ENCODE measurements around the gene MYH1. TPM values are rescaled to one million over a fixed set of nuclear protein-coding genes. Genes with fewer than 3 reads are reported as not detected.

Gene MYH1
- total RNA-seq, 1 experiment from 2014 or later = not detected

DNA sequence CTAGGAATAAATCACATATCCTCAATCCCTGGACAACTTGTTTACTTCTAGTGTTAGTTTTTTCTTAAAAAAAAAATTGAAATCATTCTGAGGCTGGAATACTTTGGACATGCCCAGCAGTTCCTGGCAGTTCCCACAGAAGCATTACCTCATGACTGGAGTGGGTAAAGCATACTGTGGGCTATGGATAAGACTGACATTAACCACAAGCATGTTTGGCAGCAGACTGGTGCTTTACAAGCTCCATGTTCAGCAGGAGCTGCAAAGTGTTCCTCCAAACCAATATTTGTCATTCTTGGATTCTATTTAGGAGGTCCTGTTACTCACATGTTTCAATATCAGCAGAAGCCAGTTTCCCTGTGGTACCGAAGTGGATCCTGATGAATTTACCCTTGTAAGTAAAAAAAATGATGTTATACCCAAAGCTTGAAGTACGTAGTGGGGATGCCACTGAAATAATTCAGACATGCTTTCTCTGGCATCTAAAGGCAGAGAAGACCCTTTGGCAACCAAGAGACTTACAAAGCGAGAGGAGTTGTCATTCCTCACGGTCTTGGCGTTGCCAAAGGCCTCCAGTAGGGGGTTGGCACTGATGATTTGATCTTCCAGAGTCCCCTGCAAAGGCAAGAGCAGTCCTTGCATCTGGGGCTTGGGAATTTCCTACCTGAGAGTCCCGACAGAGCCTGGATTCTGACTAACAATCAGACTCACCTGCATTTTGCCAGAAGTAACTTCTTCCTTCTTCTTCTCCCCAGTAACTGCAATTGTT lies 4.9 kb downstream of the MYH1 start:
- Histone ChIP-seq H3K23me2 (ENCODE audit: insufficient read length, low read depth, low read length, poor library complexity, severe bottlenecking) (no peaks in the 10 kb centered on the region), H3K27ac (ENCODE audit: insufficient read length, low read depth, low read length) (no peak overlapping the region), H3K4ac (ENCODE audit: low read depth, low read length) (no peak overlapping the region)

More for the DNA sequence above, 4.9 kb downstream of the MYH1 start:
- H3K18ac ChIP-seq (ENCODE audit: insufficient read length, low read depth, low read length) = no peak overlapping the region
- H2BK12ac ChIP-seq (ENCODE audit: insufficient read length, low read depth, low read length) = no peak overlapping the region
- H3K56ac ChIP-seq (ENCODE audit: insufficient read length, low read depth, low read length) = no peak overlapping the region
- no peak overlapping the region for H2BK120ac ChIP-seq (ENCODE audit: low read depth, low read length, poor library complexity, severe bottlenecking)
- Mint-ChIP-seq H3K36me3 (ENCODE audit: insufficient read depth in 1 of 3, low read depth in 3 of 3) (no peaks in the 10 kb centered on the region), H3K27me3 (ENCODE audit: low read depth) (no peaks in the 10 kb centered on the region; the same call in 1 of the 2 replicates), H3K9me3 (no peaks in the 10 kb centered on the region), H3K4me1 (peaks cover 9% of the 10 kb centered on the region in 2 experiments), H3K27ac (no peak overlapping the region), H3K4me3 (no peak overlapping the region)
- no peak overlapping the region for H4K5ac ChIP-seq (ENCODE audit: insufficient read length, low read depth, low read length)
- no peak for DNase-seq
- no peaks in the 10 kb centered on the region for H3K27me3 ChIP-seq (ENCODE audit: insufficient read depth, low read length)
- H3K23ac ChIP-seq (ENCODE audit: insufficient read length, low read depth, low read length) = no peak overlapping the region
- no peak overlapping the region for H2BK15ac ChIP-seq (ENCODE audit: low read depth, low read length)
- H3K4me1 ChIP-seq (ENCODE audit: insufficient read depth, low read length) = no peaks in the 10 kb centered on the region
- no peak overlapping the region for H3K9ac ChIP-seq (ENCODE audit: extremely low read depth, insufficient read length, low read length)
- no peak overlapping the region for H4K8ac ChIP-seq (replicated peaks; ENCODE audit: insufficient read length, low read depth, low read length)
- H2AFZ ChIP-seq (ENCODE audit: low read length) = no peak overlapping the region
- H3K14ac ChIP-seq (ENCODE audit: insufficient read depth, low read length) = no peak overlapping the region
- no peaks in the 10 kb centered on the region for H3K9me3 ChIP-seq (ENCODE audit: control insufficient read depth, low read depth, low read length)
- H2AK5ac ChIP-seq (ENCODE audit: insufficient read length, low read length) = no peak overlapping the region
- no peak overlapping the region for H3K4me2 ChIP-seq (ENCODE audit: insufficient read depth, insufficient read length, low read length)
- H4K20me1 ChIP-seq (ENCODE audit: control insufficient read depth, insufficient read depth, insufficient read length) = no peaks in the 10 kb centered on the region
- no peaks in the 10 kb centered on the region for H3K79me1 ChIP-seq (ENCODE audit: insufficient read depth, low read depth, low read length, poor library complexity, severe bottlenecking)
- no peak overlapping the region for H3T11ph ChIP-seq (ENCODE audit: low read length)
- no peaks in the 10 kb centered on the region for H3K79me2 ChIP-seq (ENCODE audit: insufficient read depth, low read length)
- no CpG with 5 or more reads among the region's 6 CpGs for WGBS (ENCODE audit: extremely low coverage, insufficient read length, low lambda C conversion rate)
- H2BK20ac ChIP-seq (ENCODE audit: low read depth, low read length, poor library complexity, severe bottlenecking) = no peak overlapping the region
- H4K91ac ChIP-seq (ENCODE audit: insufficient read length, low read depth, low read length) = no peak overlapping the region
- no peak overlapping the region for H2BK5ac ChIP-seq (ENCODE audit: insufficient read length, low read length)
- TF ChIP-seq, protein P1, sequence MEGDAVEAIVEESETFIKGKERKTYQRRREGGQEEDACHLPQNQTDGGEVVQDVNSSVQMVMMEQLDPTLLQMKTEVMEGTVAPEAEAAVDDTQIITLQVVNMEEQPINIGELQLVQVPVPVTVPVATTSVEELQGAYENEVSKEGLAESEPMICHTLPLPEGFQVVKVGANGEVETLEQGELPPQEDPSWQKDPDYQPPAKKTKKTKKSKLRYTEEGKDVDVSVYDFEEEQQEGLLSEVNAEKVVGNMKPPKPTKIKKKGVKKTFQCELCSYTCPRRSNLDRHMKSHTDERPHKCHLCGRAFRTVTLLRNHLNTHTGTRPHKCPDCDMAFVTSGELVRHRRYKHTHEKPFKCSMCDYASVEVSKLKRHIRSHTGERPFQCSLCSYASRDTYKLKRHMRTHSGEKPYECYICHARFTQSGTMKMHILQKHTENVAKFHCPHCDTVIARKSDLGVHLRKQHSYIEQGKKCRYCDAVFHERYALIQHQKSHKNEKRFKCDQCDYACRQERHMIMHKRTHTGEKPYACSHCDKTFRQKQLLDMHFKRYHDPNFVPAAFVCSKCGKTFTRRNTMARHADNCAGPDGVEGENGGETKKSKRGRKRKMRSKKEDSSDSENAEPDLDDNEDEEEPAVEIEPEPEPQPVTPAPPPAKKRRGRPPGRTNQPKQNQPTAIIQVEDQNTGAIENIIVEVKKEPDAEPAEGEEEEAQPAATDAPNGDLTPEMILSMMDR (conservative IDR thresholded peaks at IDR 0.05) = peak; percentile 49; the same call in 2 of the 3 replicates
